Progenitor cell of endocrine pancreas (in vitro differentiated cells): ENCODE results near the gene PDIA3. TPM values are rescaled to one million over a fixed set of nuclear protein-coding genes. Genes with fewer than 3 reads are reported as not detected.

ENCODE experiments used
- DNase-seq: peaks from one replicate; pipeline ENCODE4 v3.0.0; 2021; ENCODE audit warnings: low spot score; ENCODE audit not compliant: unreplicated experiment
- H3K27ac Mint-ChIP-seq: 2 replicates; pipeline ENCODE4 v1.8.0; 2021; ENCODE audit warnings: mild to moderate bottlenecking, moderate library complexity, mixed read lengths
- H3K27me3 Mint-ChIP-seq: 2 replicates; pipeline ENCODE4 v1.8.0; 2021; ENCODE audit warnings: mixed read lengths
- H3K36me3 Mint-ChIP-seq: 2 replicates; pipeline ENCODE4 v1.8.0; 2022; ENCODE audit warnings: mixed read lengths; ENCODE audit not compliant: insufficient read depth
- H3K4me1 Mint-ChIP-seq: 2 replicates; pipeline ENCODE4 v1.8.0; 2021; ENCODE audit warnings: low read depth, mixed read lengths
- H3K4me3 Mint-ChIP-seq: 2 replicates; pipeline ENCODE4 v1.8.0; 2021; ENCODE audit warnings: low read depth, mild to moderate bottlenecking, moderate library complexity, mixed read lengths
- H3K9me3 Mint-ChIP-seq: 2 replicates; pipeline ENCODE4 v1.8.0; 2021; ENCODE audit warnings: low read depth, mixed read lengths
- total RNA-seq: library from RNA; stranded (reverse); gene quantifications from 2 replicates; pipeline ENCODE4 v1.2.1, GENCODE V29; 2021
- TF ChIP-seq, protein P1 (sequence below): fragments of 200-600 bp; sonication (generic); IDR thresholded peaks from one replicate; pipeline ENCODE4 v1.5.0; 2021; ENCODE audit warnings: antibody characterized with exemption, mild to moderate bottlenecking; ENCODE audit not compliant: unreplicated experiment

The PDIA3 gene
- total RNA-seq, 1 donor from 2014 or later: 520 TPM

GRCh38 chr15:43789409-43789808 is 43.2 kb downstream of the PDIA3 start:
- TF ChIP-seq, protein P1, sequence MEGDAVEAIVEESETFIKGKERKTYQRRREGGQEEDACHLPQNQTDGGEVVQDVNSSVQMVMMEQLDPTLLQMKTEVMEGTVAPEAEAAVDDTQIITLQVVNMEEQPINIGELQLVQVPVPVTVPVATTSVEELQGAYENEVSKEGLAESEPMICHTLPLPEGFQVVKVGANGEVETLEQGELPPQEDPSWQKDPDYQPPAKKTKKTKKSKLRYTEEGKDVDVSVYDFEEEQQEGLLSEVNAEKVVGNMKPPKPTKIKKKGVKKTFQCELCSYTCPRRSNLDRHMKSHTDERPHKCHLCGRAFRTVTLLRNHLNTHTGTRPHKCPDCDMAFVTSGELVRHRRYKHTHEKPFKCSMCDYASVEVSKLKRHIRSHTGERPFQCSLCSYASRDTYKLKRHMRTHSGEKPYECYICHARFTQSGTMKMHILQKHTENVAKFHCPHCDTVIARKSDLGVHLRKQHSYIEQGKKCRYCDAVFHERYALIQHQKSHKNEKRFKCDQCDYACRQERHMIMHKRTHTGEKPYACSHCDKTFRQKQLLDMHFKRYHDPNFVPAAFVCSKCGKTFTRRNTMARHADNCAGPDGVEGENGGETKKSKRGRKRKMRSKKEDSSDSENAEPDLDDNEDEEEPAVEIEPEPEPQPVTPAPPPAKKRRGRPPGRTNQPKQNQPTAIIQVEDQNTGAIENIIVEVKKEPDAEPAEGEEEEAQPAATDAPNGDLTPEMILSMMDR: no peak
- Mint-ChIP-seq H3K27me3 (no peaks in the 10 kb centered on the region), H3K4me1 (peaks cover 16% of the 10 kb centered on the region), H3K9me3 (no peaks in the 10 kb centered on the region), H3K4me3 (no peak overlapping the region), H3K36me3 (peaks cover 4% of the 10 kb centered on the region), H3K27ac (peak overlapping the region; percentile 63)
- DNase-seq: no peak

DNA sequence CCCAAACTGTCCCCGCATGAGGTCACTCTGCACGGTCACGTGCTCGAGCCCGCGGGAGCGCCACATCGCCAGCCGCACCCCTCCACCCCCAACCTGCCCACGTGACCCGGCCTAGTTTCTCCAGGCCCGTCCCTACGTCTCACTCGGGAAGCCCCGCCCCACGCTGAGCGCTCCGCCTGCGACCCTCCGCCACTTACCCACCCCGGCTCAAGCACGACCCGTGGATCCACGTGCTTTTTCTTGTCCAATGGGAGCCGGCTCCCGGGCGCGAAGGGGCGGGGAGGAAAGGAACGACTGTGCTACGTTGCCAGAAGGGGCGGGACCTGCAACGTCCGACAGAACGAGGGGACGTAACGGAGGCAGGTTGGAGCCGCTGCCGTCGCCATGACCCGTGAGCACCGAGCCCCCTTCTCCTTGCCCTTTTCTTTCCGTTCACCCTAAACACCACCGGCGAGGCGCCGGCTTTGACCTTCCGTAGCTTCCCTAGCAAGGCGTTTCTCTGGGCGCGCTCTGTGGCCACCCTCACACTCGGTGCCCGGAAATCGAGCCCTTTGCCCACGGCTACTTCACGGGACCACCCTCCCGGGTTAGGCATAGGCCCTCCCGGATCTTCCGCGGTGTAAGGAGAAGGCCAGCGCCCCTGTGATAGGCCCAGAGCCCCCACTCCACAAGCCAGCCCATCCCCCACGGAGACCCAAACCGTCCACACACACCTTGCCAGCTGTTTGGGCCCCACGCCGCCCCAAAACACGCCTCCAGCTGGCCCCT is 45.9 kb downstream of the PDIA3 start, which contains the start of gene SERF2:
Gene SERF2, plus strand, starts transcription at position 328 of the 768 bp plus-strand sequence. Its CDS starts 57 bp downstream, at position 385.
- H3K9me3 Mint-ChIP-seq: no peaks in the 10 kb centered on the region
- H3K4me3 Mint-ChIP-seq: peak within 1 kb of the TSS; percentile 96
- DNase-seq: peak; percentile 100
- H3K4me1 Mint-ChIP-seq: peaks cover 21% of the 10 kb centered on the region
- H3K27me3 Mint-ChIP-seq: no peaks in the 10 kb centered on the region
- H3K27ac Mint-ChIP-seq: peak within 1 kb of the TSS; percentile 100
- H3K36me3 Mint-ChIP-seq: peaks cover 10% of the 10 kb centered on the region
- TF ChIP-seq, protein P1: no peak

- TF ChIP-seq, protein P1: no peak
- Mint-ChIP-seq H3K4me1 (peaks cover 21% of the 10 kb centered on the region), H3K9me3 (no peaks in the 10 kb centered on the region), H3K4me3 (peak overlapping the region; percentile 96), H3K27ac (peak overlapping the region; percentile 100), H3K27me3 (no peaks in the 10 kb centered on the region), H3K36me3 (peaks cover 10% of the 10 kb centered on the region)
- no peak for DNase-seq
These were observed 46.7 kb downstream of the PDIA3 start for GRCh38 chr15:43792761-43793476.

GRCh38 chr15:43793647-43794046 is 47.4 kb downstream of the PDIA3 start:
- Mint-ChIP-seq H3K9me3 (no peaks in the 10 kb centered on the region), H3K4me3 (peak overlapping the region; percentile 96), H3K36me3 (peaks cover 13% of the 10 kb centered on the region), H3K27ac (peak overlapping the region; percentile 100), H3K27me3 (no peaks in the 10 kb centered on the region), H3K4me1 (peaks cover 23% of the 10 kb centered on the region)
- DNase-seq: no peak
- TF ChIP-seq, protein P1: no peak

DNA sequence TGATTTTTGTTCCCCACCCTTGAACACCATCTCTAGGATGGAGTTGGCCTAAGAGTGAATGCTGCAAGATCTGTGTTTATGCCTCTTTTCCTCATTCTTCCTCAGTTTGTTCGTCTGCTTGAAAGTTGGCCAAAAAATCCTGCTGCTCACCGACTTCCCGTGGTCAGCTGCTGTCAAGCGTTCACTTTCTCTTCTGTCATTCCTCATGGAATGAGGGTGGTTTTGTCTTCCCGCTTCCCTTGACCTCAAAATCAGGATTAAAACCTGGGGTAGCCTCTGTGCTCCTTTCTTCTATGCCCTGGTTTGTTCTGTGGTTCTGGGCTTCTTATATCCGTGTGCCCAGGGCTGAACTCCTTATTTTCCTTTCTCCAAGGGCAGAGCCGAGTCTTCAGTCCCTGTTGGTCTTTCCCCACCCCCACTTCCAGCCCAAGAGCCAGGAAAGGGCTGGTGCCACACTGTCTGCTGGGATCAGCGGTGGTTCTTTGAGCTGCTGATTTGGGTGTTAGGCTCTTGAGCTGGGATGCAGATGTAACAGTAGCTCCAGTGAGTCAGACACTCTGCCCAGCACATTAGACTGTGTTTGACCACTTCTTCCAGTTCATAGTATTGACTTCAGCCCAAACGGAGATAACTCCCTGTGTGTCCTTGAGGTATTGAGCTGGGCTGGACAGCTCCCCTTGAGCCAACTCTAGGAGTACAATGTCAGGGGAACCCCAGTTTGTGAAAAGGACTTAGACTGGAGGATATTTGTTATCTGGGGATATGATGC is 48.2 kb downstream of the PDIA3 start:
- TF ChIP-seq, protein P1: no peak
- peaks cover 24% of the 10 kb centered on the region for H3K4me1 Mint-ChIP-seq
- H3K36me3 Mint-ChIP-seq: peaks cover 15% of the 10 kb centered on the region
- no peaks in the 10 kb centered on the region for H3K9me3 Mint-ChIP-seq
- no peaks in the 10 kb centered on the region for H3K27me3 Mint-ChIP-seq
- H3K4me3 Mint-ChIP-seq: peak overlapping the region; percentile 96
- H3K27ac Mint-ChIP-seq: peak overlapping the region; percentile 100
- no peak for DNase-seq
